GM23248 (cell line): ENCODE measurements around the gene SLC44A2.

Experiments
- EZH2 ChIP-seq: fragments of 200-600 bp; sonication (generic); IDR thresholded peaks from 2 replicates; pipeline ENCODE4 v1.6.1; 2018; ENCODE audit warnings: antibody characterized with exemption, mild to moderate bottlenecking; ENCODE audit not compliant: insufficient read depth, poor library complexity, severe bottlenecking
- EZH2phosphoT487 ChIP-seq: fragments of 200-600 bp; sonication (generic); IDR thresholded peaks from 2 replicates; pipeline ENCODE4 v1.6.1; 2018; ENCODE audit warnings: antibody characterized with exemption, moderate library complexity, mild to moderate bottlenecking, low read depth; ENCODE audit not compliant: insufficient read depth

DNA sequence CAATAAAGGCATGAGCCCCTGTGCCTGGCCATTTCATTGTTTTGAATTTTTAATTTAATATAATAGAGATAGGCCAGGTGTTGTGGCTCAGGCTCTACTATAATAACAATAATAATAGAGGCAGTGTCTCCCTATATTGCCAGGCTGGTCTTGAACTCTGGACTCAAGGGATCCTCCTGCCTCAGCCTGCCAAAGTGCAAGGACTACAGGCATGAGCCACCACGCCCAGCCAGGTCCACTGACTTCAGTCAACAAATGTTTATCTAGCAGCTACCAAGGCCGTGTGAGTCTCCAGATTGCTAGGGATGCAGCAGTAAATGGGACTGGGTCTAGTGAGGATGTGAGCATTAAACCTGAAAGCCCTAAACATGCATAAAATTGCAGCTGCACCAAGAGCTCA is 15.0 kb downstream of the SLC44A2 start:
- TF ChIP-seq EZH2: no peak
- TF ChIP-seq EZH2phosphoT487: no peak
